GM13977 (cell line): ENCODE results near the gene MACROH2A1.
"Not testable (repeated sequence)": the region's sequence is repeated elsewhere in the genome, so short reads cannot be mapped to it uniquely, and the experiment has no call there.

Experiments
- DNase-seq: peaks from one replicate; pipeline ENCODE4 v3.0.0; 2012; ENCODE audit warnings: low spot score
- CTCF ChIP-seq: IDR thresholded peaks from 2 replicates; pipeline ENCODE4 v1.5.1; 2012; ENCODE audit warnings: mild to moderate bottlenecking, control low read depth; ENCODE audit not compliant: insufficient read depth; ENCODE audit errors: extremely low read depth, missing control alignments
- in situ Hi-C: fragments of 300-500 bp; cut with MboI; formaldehyde crosslinking; loops from one replicate; pipeline ENCODE4 v1.12.0; 2022; ENCODE audit warnings: low sequenced_read_pairs, low pct_unique_long_range_greater_than_20kb, mixed read lengths, inconsistent platforms; ENCODE audit not compliant: unreplicated experiment

The MACROH2A1 gene

GRCh38 chr5:135365281-135365680, 33.8 kb downstream of the MACROH2A1 start:
- no peak for DNase-seq
- no peak for TF ChIP-seq CTCF
- in situ Hi-C loops = no loop called here

GRCh38 chr5:135364421-135365262, 34.4 kb downstream of the MACROH2A1 start:
- DNase-seq = no peak
- in situ Hi-C loops = no loop called here
- TF ChIP-seq CTCF = no peak

- DNase-seq, in situ Hi-C loops: not testable (repeated sequence)
Observed at GRCh38 chr5:135363342-135363741, 35.7 kb downstream of the MACROH2A1 start.

- no peak for DNase-seq
- in situ Hi-C loops = no loop called here
- no peak for TF ChIP-seq CTCF
Observed at GRCh38 chr5:135362102-135362501, 36.9 kb downstream of the MACROH2A1 start.

GRCh38 chr5:135360278-135361274, 38.5 kb downstream of the MACROH2A1 start:
- in situ Hi-C loops = no loop called here
- TF ChIP-seq CTCF = no peak
- no peak for DNase-seq

GRCh38 chr5:135359374-135360165, 39.5 kb downstream of the MACROH2A1 start:
- no peak for DNase-seq
- TF ChIP-seq CTCF = no peak
- in situ Hi-C loops = no loop called here
